K562 (cell line): ENCODE measurements around the gene SERF2. TPM values are rescaled to one million over a fixed set of nuclear protein-coding genes. Genes with fewer than 3 reads are reported as not detected.

Experiments
- CREBBP ChIP-seq: IDR thresholded peaks from one replicate; pipeline ENCODE4 v1.6.1; 2012; ENCODE audit warnings: low read depth, mild to moderate bottlenecking, control low read depth, inconsistent platforms, low read length
- GATAD2A ChIP-seq: fragments of 450-650 bp; IDR thresholded peaks from 2 replicates; pipeline ENCODE4 v1.6.1; 2017
- HCFC1 ChIP-seq: IDR thresholded peaks from 2 replicates; pipeline ENCODE4 v1.6.1; 2012; ENCODE audit warnings: low read depth, low read length, improper control_type of control experiment
- HNRNPH1 ChIP-seq: fragments of 200-400 bp; formaldehyde crosslinking; optimal IDR thresholded peaks from 2 replicates; pipeline ENCODE3; 2017; ENCODE audit warnings: low read depth, mild to moderate bottlenecking, low read length, moderate library complexity
- JUNB ChIP-seq: fragments of 450-650 bp; formaldehyde crosslinking; conservative IDR thresholded peaks from 2 replicates; pipeline ENCODE4 v1.4.0; 2020; ENCODE audit warnings: mild to moderate bottlenecking
- MCM5 ChIP-seq: fragments of 450-650 bp; IDR thresholded peaks from 2 replicates; pipeline ENCODE4 v1.6.1; 2016; ENCODE audit warnings: low read depth
- MTA1 ChIP-seq: fragments of 450-650 bp; IDR thresholded peaks from 2 replicates; pipeline ENCODE4 v1.6.1; 2017; ENCODE audit warnings: borderline replicate concordance
- NCOA1 ChIP-seq: fragments of 450-650 bp; IDR thresholded peaks from 2 replicates; pipeline ENCODE4 v1.6.1; 2016; ENCODE audit warnings: low read depth
- NCOA6 ChIP-seq: fragments of 450-650 bp; IDR thresholded peaks from 2 replicates; pipeline ENCODE4 v1.6.1; 2017; ENCODE audit warnings: mild to moderate bottlenecking
- NFIC ChIP-seq: fragments of 450-650 bp; IDR thresholded peaks from 2 replicates; pipeline ENCODE4 v1.6.1; 2017; ENCODE audit warnings: mild to moderate bottlenecking, inconsistent platforms
- SREBF2 ChIP-seq: sonication (generic); formaldehyde crosslinking; IDR thresholded peaks from 2 replicates; pipeline ENCODE4 v1.4.0; 2020; ENCODE audit warnings: mild to moderate bottlenecking, missing genetic modification reagents
- ZFP36 ChIP-seq: fragments of 150-350 bp; IDR thresholded peaks from 2 replicates; pipeline ENCODE4 v1.6.1; 2018; ENCODE audit warnings: low read length, low read depth; ENCODE audit not compliant: partially characterized antibody
- ZNF174 ChIP-seq: fragments of 250-450 bp; sonication (Bioruptor Pico); IDR thresholded peaks from 2 replicates; pipeline ENCODE4 v1.4.0; 2020; ENCODE audit warnings: mild to moderate bottlenecking
- ZNF644 ChIP-seq: fragments of 200-800 bp; sonication (Bioruptor generic); IDR thresholded peaks from 2 replicates; pipeline ENCODE4 v1.6.1; 2016; ENCODE audit warnings: low read depth, missing genetic modification characterization, missing compliant biosample characterization
- ZNF830 ChIP-seq: fragments of 250-450 bp; sonication (Bioruptor Pico); IDR thresholded peaks from 2 replicates; pipeline ENCODE4 v1.5.0; 2021; ENCODE audit warnings: mild to moderate bottlenecking
- polyA plus RNA-seq, 8 experiments: library from polyadenylated mRNA; depleted of rRNA in 4 of 8; stranded (reverse) in 5 of 8; unstranded in 3 of 8; fragments of >200 nt; fragmentation: Nextera tagmentation in 2 of 8; fragmentation: Illumina TruSeq in 1 of 8; extraction: Ambion mirVana in 2 of 8; extraction: Trizol in 1 of 8; gene quantifications; 2 replicates each; pipeline versions ENCODE4 v1.2.1 to v1.2.3, GENCODE V29; 2011 to 2014; ENCODE audit warnings: inconsistent platforms in 1 of 8, missing spikeins in 1 of 8
- total RNA-seq, 7 experiments: library from RNA; depleted of rRNA in 6 of 7; stranded (reverse); fragments of >200 nt in 6 of 7; fragmentation: Illumina TruSeq in 2 of 7; extraction: Trizol in 2 of 7; gene quantifications; 2 replicates each; pipeline versions ENCODE4 v1.2.1 to v1.2.3, GENCODE V29; 2011 to 2021; ENCODE audit warnings: low replicate concordance in 1 of 7
- TF ChIP-seq, protein P1 (sequence below): fragments of 450-650 bp; IDR thresholded peaks from 2 replicates; pipeline ENCODE4 v1.6.1; 2016
- TF ChIP-seq, protein P2 (sequence below): sonication (generic); formaldehyde crosslinking; IDR thresholded peaks from 2 replicates; pipeline ENCODE4 v1.8.1; 2022; ENCODE audit warnings: missing genetic modification reagents

The SERF2 gene
- total and polyA plus RNA-seq, 9 of the 15 experiments (the other 6 are each of a cell fraction or from before 2014, with no cell fraction given), result 497 to 3,360 (median 867) TPM

GRCh38 chr15:43800286-43801141 is 8.4 kb downstream of the SERF2 start, which contains the start of gene HYPK (continued):
- TF ChIP-seq ZNF174 (no peak), ZNF830 (CRISPR knock-in tag) (no peak), MCM5 (no peak), SREBF2 (CRISPR knock-in tag) (no peak), MTA1 (no peak), ZNF644 (tag) (no peak), JUNB (CRISPR knock-in tag) (0 out of 2 replicates have a peak, but pooled peaks have one; percentile 24), HNRNPH1 (no peak), GATAD2A (no peak), NCOA6 (no peak), CREBBP (no peak), NCOA1 (no peak), ZFP36 (no peak), HCFC1 (peak; percentile 65), NFIC (peak; percentile 58)
- TF ChIP-seq, protein P1, sequence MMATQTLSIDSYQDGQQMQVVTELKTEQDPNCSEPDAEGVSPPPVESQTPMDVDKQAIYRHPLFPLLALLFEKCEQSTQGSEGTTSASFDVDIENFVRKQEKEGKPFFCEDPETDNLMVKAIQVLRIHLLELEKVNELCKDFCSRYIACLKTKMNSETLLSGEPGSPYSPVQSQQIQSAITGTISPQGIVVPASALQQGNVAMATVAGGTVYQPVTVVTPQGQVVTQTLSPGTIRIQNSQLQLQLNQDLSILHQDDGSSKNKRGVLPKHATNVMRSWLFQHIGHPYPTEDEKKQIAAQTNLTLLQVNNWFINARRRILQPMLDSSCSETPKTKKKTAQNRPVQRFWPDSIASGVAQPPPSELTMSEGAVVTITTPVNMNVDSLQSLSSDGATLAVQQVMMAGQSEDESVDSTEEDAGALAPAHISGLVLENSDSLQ, result peak; percentile 65
- TF ChIP-seq, protein P2, sequence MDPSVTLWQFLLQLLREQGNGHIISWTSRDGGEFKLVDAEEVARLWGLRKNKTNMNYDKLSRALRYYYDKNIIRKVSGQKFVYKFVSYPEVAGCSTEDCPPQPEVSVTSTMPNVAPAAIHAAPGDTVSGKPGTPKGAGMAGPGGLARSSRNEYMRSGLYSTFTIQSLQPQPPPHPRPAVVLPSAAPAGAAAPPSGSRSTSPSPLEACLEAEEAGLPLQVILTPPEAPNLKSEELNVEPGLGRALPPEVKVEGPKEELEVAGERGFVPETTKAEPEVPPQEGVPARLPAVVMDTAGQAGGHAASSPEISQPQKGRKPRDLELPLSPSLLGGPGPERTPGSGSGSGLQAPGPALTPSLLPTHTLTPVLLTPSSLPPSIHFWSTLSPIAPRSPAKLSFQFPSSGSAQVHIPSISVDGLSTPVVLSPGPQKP (CRISPR knock-in tag), result no peak
